Heart right ventricle (tissue), 16 donors: Measurements from ENCODE around the gene GON4L. TPM values are rescaled to one million over a fixed set of nuclear protein-coding genes. Genes with fewer than 3 reads are reported as not detected.
"Not testable (repeated sequence)": the region's sequence is repeated elsewhere in the genome, so short reads cannot be mapped to it uniquely, and the experiment has no call there.

ENCODE experiments used
- ATAC-seq, 8 donors: fragments of 200-7000 bp; cut with Tn5 transposase; one replicate each; pipeline ENCODE4 v1.9.1; 2020; ENCODE audit warnings: mild to moderate bottlenecking in 8 of 8, moderate library complexity in 8 of 8, moderate number of reproducible peaks in 1 of 8
- DNase-seq, 2 donors: peaks; one replicate each; pipeline ENCODE4 v3.0.0-alpha.2; 2020
- H3K27ac ChIP-seq, 10 donors: fragments of 200-600 bp; sonication (generic) in 2 of 10; one replicate each; pipeline versions ENCODE4 v1.5.0 to v1.8.0; 2020 to 2022; ENCODE audit warnings: mild to moderate bottlenecking in 3 of 10
- H3K27me3 ChIP-seq, 7 donors: fragments of 200-600 bp; one replicate each; pipeline ENCODE4 v1.8.0; 2021 to 2022; ENCODE audit warnings: mild to moderate bottlenecking in 2 of 7
- H3K36me3 ChIP-seq, 9 donors: fragments of 200-600 bp; sonication (generic) in 1 of 9; one replicate each; pipeline versions ENCODE4 v1.5.0 to v1.8.0; 2020 to 2022; ENCODE audit warnings: mild to moderate bottlenecking in 2 of 9
- H3K4me1 ChIP-seq, 9 donors: fragments of 200-600 bp; sonication (generic) in 1 of 9; one replicate each; pipeline versions ENCODE4 v1.5.0 to v1.8.0; 2020 to 2022; ENCODE audit warnings: mild to moderate bottlenecking in 4 of 9
- H3K4me3 ChIP-seq, 10 donors: fragments of 200-600 bp; sonication (generic) in 2 of 10; one replicate each; pipeline versions ENCODE4 v1.5.0 to v1.8.0; 2020 to 2022; ENCODE audit warnings: mild to moderate bottlenecking in 7 of 10, moderate library complexity in 2 of 10
- H3K9me3 ChIP-seq, 11 donors: fragments of 200-600 bp in 10 of 11; sonication (generic) in 2 of 11; one replicate each; pipeline versions ENCODE4 v1.5.0 to v1.8.0; 2013 to 2022; ENCODE audit warnings: mild to moderate bottlenecking in 2 of 11, control low read depth in 1 of 11, moderate library complexity in 1 of 11
- CTCF ChIP-seq, 9 donors: fragments of 200-600 bp; sonication (generic) in 2 of 9; IDR thresholded peaks; one replicate each; pipeline versions ENCODE4 v1.5.0 to v1.8.0; 2021 to 2022; ENCODE audit warnings: antibody characterized with exemption in 9 of 9, mild to moderate bottlenecking in 5 of 9, moderate library complexity in 1 of 9
- WGBS, 2 donors: extraction: QIAGEN DNeasy Blood & Tissue Kit; methylation state at CpG; one replicate each; pipeline ENCODE4 v1.1.7; 2013; ENCODE audit warnings: inconsistent platforms in 1 of 2; 5-methylcytosine and 5-hydroxymethylcytosine counted together
- intact Hi-C, 10 donors: fragments of 100-400 bp; cut with DNase I; formaldehyde crosslinking; loops; one replicate each; pipeline versions ENCODE4 v1.11.1 to v1.14.2; 2022
- polyA plus RNA-seq, 2 donors: library from polyadenylated mRNA; stranded (reverse); fragments of 200-250 nt; gene quantifications; one replicate each; pipeline ENCODE4 v1.2.3, GENCODE V29; 2013
- total RNA-seq, 10 donors: library from RNA; stranded (reverse); fragmentation: NEBNext Ultra II Directional in 3 of 10; extraction: Animal tissue kit (Norgen Biotek cat#: 25700) in 3 of 10; gene quantifications; one replicate each; pipeline versions ENCODE4 v1.2.1 to v1.2.4, GENCODE V29; 2021 to 2023
- donor health status: Arrhythmogenic right ventricular cardiomyopathy.
- donor health status: ischemic (EF 13 %, LVEDD 7.1; RV severe dilation, severe dysfunction).
- donor health status: healthy with polysubstance abuse.
- donor health status: DM: no; HTN: yes; CAD: no.
- donor health status: DM: no; HTN: no; CAD: no.
- donor health status: ischemic (EF 25% LVEDD 6.9; RV normal size, moderate dysfunction).
- donor health status: ischemic (EF 25% LVEDD 5.7; RV mildly dilated, moderate dysfunction).
- donor health status: healthy.
- donor health status: DM: yes; HTN: yes; CAD: no.
- donor health status: Ischemic cardiomyopathy.
- donor health status: ischemic (EF 35%, LVEDD 5.7; RV mildly dilated, moderate dysfunction).
- donor health status: nonischemic (EF 11% LVEDD 7.7; RV severe dilation, severe dysfunction).
- donor health status: DM: yes; HTN: yes; CAD: no.
- donor health status: PGD.
- donor health status: ischemic (EF 29% LVEDD 5.4; RV normal size, mild dysfunction).
- donor health status: nonischemic (EF 23%, LVEDD 6.1; RV moderate dilation, normal function).

Gene GON4L
- total and polyA plus RNA-seq, 12 donors, result 8.8 to 30.7 (median 26.7) TPM

GRCh38 chr1:155729031-155729898 is 127.7 kb downstream of the GON4L start:
- intact Hi-C loops, result loop anchor here in 2 of 10 donors (10.0 kb wide), 1 partner anchor 54 kb away; no protein-coding TSS in a partner anchor
- Histone ChIP-seq H3K27ac (no peak overlapping the region), H3K9me3 (no peaks in the 10 kb centered on the region), H3K4me3 (no peak overlapping the region), H3K27me3 (no peaks in the 10 kb centered on the region), H3K4me1 (no peaks in the 10 kb centered on the region), H3K36me3 (peaks cover 0 to 97% (median 33%) of the 10 kb centered on the region in 9 donors)
- 67 to 71% methylated on average over 12 of the region's 12 CpGs for WGBS, 2 donors
- DNase-seq, result peak in 1 of 2 donors; percentile 43
- peak in 6 of 8 donors; percentile 50 to 64 (median 56) for ATAC-seq
- TF ChIP-seq CTCF (IDR thresholded peaks at IDR 0.05), result peak; percentile 21 to 68 (median 54)

GRCh38 chr1:155725142-155725541 is 131.9 kb downstream of the GON4L start:
- H3K4me3 ChIP-seq, result no peak overlapping the region
- no peak for TF ChIP-seq CTCF (IDR thresholded peaks at IDR 0.05)
- H3K36me3 ChIP-seq, result peaks cover 0 to 97% (median 19%) of the 10 kb centered on the region in 9 donors
- DNase-seq (no peak), ATAC-seq (no peak)
- H3K27ac ChIP-seq, result no peak overlapping the region
- H3K27me3 ChIP-seq, result no peaks in the 10 kb centered on the region
- 91 to 96% methylated on average over 3 of the region's 3 CpGs for WGBS, 2 donors
- intact Hi-C loops, result loop anchor here in 2 of 10 donors (10.0 kb wide), 1 partner anchor 50 kb away; no protein-coding TSS in a partner anchor
- H3K9me3 ChIP-seq, result no peaks in the 10 kb centered on the region
- no peaks in the 10 kb centered on the region for H3K4me1 ChIP-seq

- Histone ChIP-seq H3K4me1 (no peaks in the 10 kb centered on the region), H3K36me3 (peaks cover 0 to 93% (median 10%) of the 10 kb centered on the region in 9 donors), H3K4me3 (no peak overlapping the region), H3K9me3 (no peaks in the 10 kb centered on the region), H3K27ac (no peak overlapping the region), H3K27me3 (no peaks in the 10 kb centered on the region)
- no peak for DNase-seq
- WGBS, 2 donors, result 90 to 98% methylated on average over 4 of the region's 4 CpGs
- no peak for ATAC-seq
- no peak for TF ChIP-seq CTCF (IDR thresholded peaks at IDR 0.05)
- intact Hi-C loops, result loop anchor here in 2 of 10 donors (10.0 kb wide), 1 partner anchor 45 kb away; no protein-coding TSS in a partner anchor
These were observed 137.3 kb downstream of the GON4L start for GRCh38 chr1:155719703-155720102.

- intact Hi-C loops, H3K4me3 ChIP-seq, DNase-seq, H3K27me3 ChIP-seq, H3K27ac ChIP-seq, H3K4me1 ChIP-seq, H3K9me3 ChIP-seq, ATAC-seq: not testable (repeated sequence)
- H3K36me3 ChIP-seq, result peaks cover 0 to 89% (median 9%) of the 10 kb centered on the region in 9 donors
- 86 to 90% methylated on average over 6 of the region's 6 CpGs for WGBS, 2 donors
These were observed 138.4 kb downstream of the GON4L start for GRCh38 chr1:155718524-155719115.
